Upper lobe of left lung (tissue), 4 donors: ENCODE results near the gene PRKCA.

ENCODE experiments used
- EP300 ChIP-seq, 4 donors: sonication (generic); formaldehyde crosslinking; IDR thresholded peaks; one replicate each; pipeline ENCODE4 v1.5.1; 2017; ENCODE audit warnings: antibody characterized with exemption in 4 of 4, control low read depth in 2 of 4
- POLR2A ChIP-seq, 4 donors: fragments of 450-650 bp; IDR thresholded peaks; one replicate each; pipeline ENCODE4 v1.5.1; 2016 to 2017; ENCODE audit warnings: antibody characterized with exemption in 4 of 4, mild to moderate bottlenecking in 2 of 4
- POLR2AphosphoS5 ChIP-seq, 2 donors: sonication (generic); formaldehyde crosslinking; IDR thresholded peaks; one replicate each; pipeline ENCODE4 v1.5.1; 2017; ENCODE audit warnings: antibody characterized with exemption in 2 of 2
- TF ChIP-seq, protein P1 (sequence below), 6 experiments: fragments of 450-650 bp in 4 of 6; fragments of 200-600 bp in 2 of 6; sonication (generic) in 2 of 6; IDR thresholded peaks; one replicate each; pipeline ENCODE4 v1.5.1; 2016 to 2019; ENCODE audit warnings: antibody characterized with exemption in 6 of 6

DNA sequence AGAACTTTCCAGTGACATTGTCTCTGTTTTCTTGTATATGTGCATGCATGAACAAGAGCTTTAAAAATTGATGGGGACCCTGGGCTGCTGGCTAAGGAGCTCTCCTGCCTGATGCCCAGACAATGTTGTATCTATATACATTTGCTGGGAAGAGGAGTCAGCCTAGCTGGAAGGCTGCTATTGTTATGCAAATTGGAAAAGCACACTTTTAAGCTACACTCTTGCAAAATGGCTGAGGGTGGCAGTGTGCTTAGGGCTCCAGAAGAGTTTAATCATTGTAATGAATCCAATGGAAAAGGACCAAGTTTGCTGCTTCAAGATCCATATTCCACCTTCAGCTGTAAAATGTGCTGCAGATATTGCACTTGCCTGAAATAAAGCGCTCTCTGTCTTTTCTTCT is 171.8 kb downstream of the PRKCA start:
- no peak for TF ChIP-seq EP300 (IDR thresholded peaks at IDR 0.05)
- TF ChIP-seq, protein P1, sequence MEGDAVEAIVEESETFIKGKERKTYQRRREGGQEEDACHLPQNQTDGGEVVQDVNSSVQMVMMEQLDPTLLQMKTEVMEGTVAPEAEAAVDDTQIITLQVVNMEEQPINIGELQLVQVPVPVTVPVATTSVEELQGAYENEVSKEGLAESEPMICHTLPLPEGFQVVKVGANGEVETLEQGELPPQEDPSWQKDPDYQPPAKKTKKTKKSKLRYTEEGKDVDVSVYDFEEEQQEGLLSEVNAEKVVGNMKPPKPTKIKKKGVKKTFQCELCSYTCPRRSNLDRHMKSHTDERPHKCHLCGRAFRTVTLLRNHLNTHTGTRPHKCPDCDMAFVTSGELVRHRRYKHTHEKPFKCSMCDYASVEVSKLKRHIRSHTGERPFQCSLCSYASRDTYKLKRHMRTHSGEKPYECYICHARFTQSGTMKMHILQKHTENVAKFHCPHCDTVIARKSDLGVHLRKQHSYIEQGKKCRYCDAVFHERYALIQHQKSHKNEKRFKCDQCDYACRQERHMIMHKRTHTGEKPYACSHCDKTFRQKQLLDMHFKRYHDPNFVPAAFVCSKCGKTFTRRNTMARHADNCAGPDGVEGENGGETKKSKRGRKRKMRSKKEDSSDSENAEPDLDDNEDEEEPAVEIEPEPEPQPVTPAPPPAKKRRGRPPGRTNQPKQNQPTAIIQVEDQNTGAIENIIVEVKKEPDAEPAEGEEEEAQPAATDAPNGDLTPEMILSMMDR (IDR thresholded peaks at IDR 0.05): no peak
- no peak for TF ChIP-seq POLR2AphosphoS5 (IDR thresholded peaks at IDR 0.05)
- TF ChIP-seq POLR2A (IDR thresholded peaks at IDR 0.05): no peak
